ENCODE results near the gene LAMA2.

GRCh38 chr6:128857806-128858205 is 25.1 kb upstream of the LAMA2 start:
- no peak for TF ChIP-seq GATA3 (IDR thresholded peaks at IDR 0.05; ENCODE audit: low read depth, low read length)
- no peak for TF ChIP-seq GATA2 (IDR thresholded peaks at IDR 0.05; ENCODE audit: low read depth, low read length)

Measured in SH-SY5Y (cell line).